GM18499 (cell line): Measurements from ENCODE around the gene CCDC92B.
"Not testable (repeated sequence)": the region's sequence is repeated elsewhere in the genome, so short reads cannot be mapped to it uniquely, and the experiment has no call there.

Experiments used
- ATAC-seq: cut with Tn5 transposase; IDR thresholded peaks from one replicate; pipeline ENCODE4 v1.9.1; 2021; ENCODE audit warnings: moderate number of reproducible peaks; ENCODE audit not compliant: insufficient read depth, unreplicated experiment

The CCDC92B gene

GRCh38 chr17:2749058-2749783 lies at the start of gene CCDC92B:
Gene CCDC92B (minus strand): TSS chr17:2749652. CDS start chr17:2735145, 14,507 bp downstream.
- ATAC-seq, result no peak

DNA sequence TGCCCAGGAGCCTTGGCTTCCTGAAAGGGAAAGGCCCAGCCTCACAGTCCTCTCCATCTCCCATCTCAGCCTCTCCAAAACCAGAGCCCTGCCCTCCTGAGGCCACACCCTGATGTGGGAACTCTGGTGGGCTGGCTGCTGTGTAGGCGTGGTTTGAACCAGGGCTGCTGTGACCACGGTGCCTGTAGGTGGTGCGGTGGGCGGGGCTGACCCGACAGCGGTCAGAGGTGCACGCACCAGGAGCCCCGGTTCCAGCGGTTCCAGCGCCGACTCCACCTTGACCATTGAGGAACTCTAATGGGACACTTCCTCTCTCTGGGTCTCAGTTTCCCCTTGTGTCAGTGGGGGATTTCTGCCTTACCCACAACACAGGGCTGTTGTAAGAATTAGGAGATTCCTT lies 49.2 kb upstream of the CCDC92B start:
- ATAC-seq, result no peak

DNA sequence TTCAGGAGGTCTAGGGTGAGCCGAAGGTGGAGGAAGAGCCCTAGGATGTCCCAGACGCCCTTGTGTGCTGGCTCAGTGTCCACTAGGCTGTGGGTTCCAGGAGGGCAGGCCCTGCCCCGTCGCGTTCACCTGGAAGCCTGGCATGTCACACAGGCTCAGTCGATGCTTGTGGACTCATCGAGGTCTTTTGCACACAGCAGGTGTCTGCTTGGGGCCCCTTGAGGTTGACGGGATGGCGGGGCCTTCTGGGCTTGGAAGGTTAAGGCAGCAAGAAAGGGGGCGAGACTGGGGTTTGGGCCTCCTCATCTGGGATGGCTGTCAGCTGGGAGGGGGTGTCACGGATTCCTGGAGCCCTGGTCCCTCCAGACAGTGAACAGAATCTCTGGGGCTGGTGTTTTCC lies 48.7 kb upstream of the CCDC92B start:
- ATAC-seq, result no peak

DNA sequence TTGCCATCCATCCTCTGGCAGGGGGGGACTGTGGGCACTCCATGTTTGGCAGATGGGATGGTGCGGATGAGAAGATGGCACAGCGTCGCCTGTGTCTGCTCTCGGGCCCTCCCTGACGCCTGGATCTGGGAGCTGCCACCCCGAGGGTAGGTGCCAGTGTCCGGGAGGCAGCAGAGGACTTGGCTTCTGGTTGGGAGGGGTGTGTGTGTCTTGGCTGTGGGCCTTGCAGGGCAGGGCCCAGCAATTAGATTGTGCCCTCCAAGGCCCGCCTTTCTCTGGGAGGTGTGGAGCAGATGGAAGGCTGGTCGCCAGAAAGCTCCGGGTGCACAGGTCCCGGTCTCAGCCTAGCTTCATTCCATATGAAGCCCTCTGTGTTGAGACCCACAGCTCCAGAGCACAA lies 48.2 kb upstream of the CCDC92B start:
- ATAC-seq, result no peak

DNA sequence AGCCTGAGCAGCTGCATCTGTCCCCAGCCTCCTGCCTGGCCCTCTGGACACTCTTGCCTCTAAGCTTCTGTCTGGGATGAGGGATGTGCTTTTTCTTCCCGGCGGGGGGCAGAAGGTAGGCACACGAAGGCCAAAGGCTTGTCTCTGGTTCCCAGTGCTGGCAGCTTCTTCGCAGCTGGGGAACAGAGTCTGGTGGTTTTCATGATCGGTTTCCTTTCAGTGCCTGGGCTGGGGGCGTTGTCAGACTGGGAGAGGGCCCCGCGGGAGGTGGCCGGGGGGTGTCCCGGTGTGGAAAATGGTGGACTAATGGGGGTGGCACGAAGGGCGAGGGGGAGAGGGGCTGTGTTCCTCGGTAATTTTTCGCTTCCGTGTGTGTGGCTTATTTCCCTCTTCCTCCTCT lies 47.8 kb upstream of the CCDC92B start:
- no peak for ATAC-seq

- no peak for ATAC-seq
These were observed 47.0 kb upstream of the CCDC92B start, which contains the start of gene RAP1GAP2 for GRCh38 chr17:2796164-2797125. Gene RAP1GAP2 (plus strand): TSS chr17:2796438. CDS start chr17:2796528, 90 bp downstream.

- ATAC-seq, result no peak
These were observed 46.1 kb upstream of the CCDC92B start for GRCh38 chr17:2795441-2796163.

DNA sequence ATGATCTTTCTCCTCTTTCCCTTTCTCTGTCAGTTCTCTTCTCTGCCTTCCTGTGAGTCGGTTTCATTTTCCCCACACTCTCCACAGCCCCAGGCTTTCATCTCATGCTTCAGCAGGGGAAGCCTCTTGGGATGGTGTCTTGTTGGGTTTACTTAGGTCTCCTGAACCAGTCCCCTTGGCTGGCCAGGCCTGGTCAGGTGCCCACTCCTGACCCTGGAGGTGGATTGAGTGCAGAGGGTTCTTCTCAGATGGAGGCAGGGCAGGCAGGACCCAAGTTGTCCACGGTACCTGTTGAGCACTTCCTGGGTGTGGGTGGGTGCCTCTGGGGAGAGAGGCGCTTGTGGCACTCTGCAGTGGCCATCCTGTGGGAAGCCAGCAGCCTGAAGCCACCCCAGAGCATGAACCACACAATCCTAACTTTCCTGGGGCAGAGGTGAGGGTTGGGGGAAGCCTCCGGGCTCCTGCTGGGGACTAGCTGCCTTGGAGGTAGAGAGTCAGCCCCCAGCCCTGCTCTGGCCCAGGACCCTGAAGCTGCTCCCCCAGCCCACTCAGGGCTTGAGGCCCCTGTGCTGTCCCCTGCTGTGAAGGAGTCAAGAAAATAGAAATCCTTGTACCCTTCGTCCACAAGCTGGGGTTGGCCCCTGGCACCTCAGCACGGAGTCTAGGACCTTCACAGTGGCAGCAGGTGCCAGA lies 44.8 kb upstream of the CCDC92B start:
- no peak for ATAC-seq

GRCh38 chr17:2792366-2793169 lies 43.1 kb upstream of the CCDC92B start:
- no peak for ATAC-seq

DNA sequence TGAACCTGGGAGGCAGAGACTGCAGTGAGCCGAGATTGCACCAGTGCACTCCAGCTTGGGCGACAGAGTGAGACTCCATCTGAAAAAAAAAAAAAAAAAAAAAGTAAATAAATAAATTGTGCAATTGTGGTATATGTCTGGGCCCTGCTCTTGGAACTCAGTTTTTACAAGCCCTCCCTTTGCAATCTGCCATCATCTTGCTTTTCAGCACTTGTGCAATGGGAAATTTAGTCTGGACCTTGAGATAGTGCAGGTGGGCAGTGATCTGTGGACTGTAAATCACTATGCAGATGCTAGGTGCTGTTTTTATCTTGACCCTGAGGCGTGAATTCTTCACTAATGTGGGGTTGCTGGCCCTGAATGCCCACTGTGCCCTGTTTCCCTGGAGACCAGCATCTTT lies 40.2 kb upstream of the CCDC92B start:
- no peak for ATAC-seq

DNA sequence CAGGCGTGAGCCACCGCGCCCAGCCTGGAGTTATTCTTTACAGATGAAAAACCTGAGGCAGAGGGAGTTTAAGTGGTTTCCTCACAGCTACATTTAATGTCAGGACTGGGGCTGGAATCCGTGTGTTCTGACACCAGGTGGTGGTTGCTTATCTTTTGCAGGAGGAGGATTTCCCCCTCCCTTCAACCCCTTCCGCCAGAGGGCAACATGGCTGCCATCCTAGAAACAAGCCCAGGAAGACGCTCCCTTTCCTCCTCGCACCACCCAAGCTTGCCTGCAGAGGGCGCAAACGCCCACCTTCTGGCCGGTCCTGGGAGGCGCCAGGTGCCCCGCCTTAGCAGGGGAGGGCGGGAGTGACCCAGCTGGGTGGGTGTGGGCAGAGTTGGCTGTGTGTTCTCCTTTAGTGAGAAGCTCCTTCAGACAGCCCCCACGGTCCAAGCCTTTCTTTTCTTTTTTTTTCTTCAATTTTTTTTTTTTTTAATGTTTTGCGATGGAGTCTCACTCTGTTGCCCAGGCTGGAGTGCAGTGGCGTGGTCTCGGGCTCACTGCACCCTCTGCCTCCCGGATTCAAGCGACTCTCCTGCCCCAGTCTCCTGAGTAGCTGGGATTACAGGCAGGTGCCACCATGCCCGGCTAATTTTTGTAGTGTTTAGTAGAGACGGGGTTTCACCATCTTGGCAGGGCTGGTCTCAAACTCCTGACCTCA lies 36.9 kb upstream of the CCDC92B start:
- no peak for ATAC-seq

GRCh38 chr17:2785376-2785775 lies 35.9 kb upstream of the CCDC92B start:
- not testable (repeated sequence) for ATAC-seq

- no peak for ATAC-seq
These were observed 35.4 kb upstream of the CCDC92B start for GRCh38 chr17:2784864-2785263.

DNA sequence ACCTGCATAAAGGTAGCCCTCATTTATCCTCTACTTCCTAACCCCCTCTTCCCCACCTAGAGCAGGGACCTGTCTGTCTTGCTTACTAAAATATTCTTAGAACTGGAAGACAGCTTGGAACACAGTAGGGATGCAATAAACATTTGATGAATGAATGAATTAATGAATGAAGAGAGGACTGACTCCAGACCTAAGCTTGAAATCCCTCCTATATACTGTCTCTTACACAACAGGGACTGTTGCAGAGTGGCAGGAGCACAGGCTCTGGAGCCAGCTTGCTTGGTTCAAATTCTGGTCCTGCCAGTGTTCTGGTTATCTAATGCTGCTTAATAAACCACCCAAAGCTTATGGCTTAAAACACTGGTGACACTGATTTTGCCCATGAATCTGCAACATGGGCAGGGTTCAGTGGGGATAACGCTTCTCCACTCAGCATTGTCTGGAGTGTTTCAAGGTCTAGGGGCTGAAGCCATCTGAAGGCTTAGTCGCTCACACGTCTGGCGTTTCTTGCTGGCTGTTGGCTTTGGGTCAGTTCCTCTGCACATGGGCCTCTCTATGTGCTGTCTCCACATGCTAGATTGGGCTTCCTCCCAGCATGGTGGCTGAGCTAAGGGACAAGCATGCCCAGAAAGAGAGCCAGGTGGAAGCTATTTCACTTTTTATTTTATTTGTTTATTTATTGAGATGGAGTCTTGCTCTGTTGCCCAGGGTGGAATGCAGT lies 34.0 kb upstream of the CCDC92B start:
- no peak for ATAC-seq

DNA sequence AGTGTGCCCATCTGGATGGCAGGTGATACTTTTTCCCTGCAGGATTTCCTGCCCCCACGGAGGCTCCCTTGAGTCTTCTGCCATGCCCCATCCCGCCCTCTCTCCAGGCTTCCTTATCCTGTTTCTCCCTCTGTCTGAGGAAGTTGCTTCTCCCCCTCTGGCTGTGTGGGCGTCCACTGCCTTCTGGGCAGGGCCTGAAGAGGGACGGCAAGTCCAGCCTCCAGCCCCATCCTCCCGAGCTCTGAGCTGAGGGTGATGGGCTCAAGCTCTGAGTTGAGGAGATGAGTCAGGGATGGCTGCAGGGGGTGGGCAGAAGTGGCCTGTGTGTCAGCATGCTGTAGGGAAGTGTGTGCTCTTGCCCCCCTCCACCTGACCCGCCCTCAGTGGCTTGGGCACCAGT lies 32.6 kb upstream of the CCDC92B start:
- ATAC-seq, result no peak

- not testable (repeated sequence) for ATAC-seq
These were observed 32.1 kb upstream of the CCDC92B start for GRCh38 chr17:2781598-2781997.

DNA sequence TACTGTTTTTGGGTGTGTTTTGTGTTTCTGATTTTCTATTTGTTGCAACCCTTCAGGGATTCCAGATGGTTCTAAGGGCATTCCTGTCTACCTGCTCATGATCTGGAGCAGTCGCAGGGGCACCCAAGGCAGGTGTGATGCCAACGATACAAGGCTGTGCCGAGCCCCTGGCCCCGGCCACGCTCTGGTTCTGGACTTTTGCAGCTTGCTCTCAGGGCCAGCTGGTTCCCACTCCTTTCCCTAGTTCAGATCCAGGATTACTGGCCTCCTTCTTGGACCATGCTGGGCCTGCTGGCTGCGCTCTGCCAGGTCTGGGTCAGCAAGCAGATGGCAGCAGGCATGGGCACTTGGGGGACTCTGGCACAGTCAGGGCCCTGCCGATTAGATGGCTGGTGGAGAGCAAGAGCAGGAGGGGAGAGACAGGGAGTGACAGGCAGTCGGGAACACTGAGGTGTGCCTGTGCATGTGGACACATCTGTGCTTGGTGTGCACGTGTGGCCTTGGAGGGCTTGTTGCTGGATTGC lies 31.5 kb upstream of the CCDC92B start:
- no peak for ATAC-seq

DNA sequence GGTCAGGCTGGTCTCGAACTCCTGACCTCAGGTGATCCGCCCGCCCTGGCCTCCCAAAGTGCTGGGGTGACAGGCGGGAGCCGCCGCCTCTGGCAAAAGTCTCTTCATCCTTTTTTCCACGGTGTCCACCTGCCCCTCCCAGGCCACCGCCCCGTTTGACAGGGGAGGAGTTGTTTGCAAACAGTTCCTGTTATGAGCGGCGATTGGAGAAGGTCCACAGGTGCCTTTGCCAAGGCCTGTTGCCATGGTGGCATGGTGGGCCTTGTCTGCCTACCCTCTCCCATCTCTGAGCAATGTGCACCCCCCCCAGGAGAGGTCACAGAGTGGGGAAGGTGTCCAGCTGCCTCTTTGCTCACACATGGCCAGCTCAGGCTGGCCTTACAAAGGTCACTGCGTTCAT lies 30.8 kb upstream of the CCDC92B start:
- no peak for ATAC-seq
